Coronary artery (tissue), 2 donors: Measurements from ENCODE around the gene PHOSPHO2.

ENCODE experiments used
- DNase-seq: peaks from one replicate; pipeline ENCODE4 v3.0.0-alpha.2; 2017; ENCODE audit warnings: low spot score
- H3K27ac ChIP-seq, 2 donors: fragments of 200-600 bp; sonication (generic); one replicate each; pipeline ENCODE4 v1.5.1; 2016 to 2019
- H3K4me3 ChIP-seq: fragments of 200-600 bp; sonication (generic); 2 replicates; pipeline ENCODE4 v1.5.1; 2016; ENCODE audit warnings: mild to moderate bottlenecking, moderate library complexity
- CTCF ChIP-seq: fragments of 200-600 bp; sonication (generic); IDR thresholded peaks from one replicate; pipeline ENCODE4 v1.5.1; 2019; ENCODE audit warnings: antibody characterized with exemption

PHOSPHO2 gene

GRCh38 chr2:169709981-169710380 is 15.7 kb downstream of the PHOSPHO2 start:
- TF ChIP-seq CTCF: no peak
- no peak for DNase-seq
- H3K27ac ChIP-seq: no peak overlapping the region
- no peak overlapping the region for H3K4me3 ChIP-seq

GRCh38 chr2:169711751-169712509 is 17.7 kb downstream of the PHOSPHO2 start:
- DNase-seq: no peak
- Histone ChIP-seq H3K4me3 (no peak overlapping the region), H3K27ac (no peak overlapping the region)
- no peak for TF ChIP-seq CTCF

DNA sequence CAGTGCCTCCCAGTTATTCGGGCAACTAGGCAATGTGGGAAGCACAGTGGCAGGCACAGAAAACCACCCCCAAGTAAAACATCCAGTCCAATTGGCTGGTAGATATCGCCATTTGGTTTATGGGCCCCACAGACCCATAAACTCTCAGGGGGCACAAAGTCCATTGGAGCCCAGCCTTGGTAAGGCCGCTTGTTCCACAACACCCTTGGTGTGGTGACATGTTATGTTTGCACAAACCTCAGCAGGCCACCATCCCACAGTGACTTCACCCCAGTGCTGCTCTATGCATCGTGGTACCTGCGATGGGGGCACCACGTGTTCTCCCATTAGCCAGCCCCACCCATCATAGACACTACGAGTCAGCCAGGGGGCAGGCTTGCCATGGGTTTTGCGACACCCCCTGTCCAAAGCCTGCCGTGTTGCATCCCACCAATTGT is 18.5 kb downstream of the PHOSPHO2 start:
- H3K27ac ChIP-seq: no peak overlapping the region
- no peak for DNase-seq
- H3K4me3 ChIP-seq: no peak overlapping the region
- no peak for TF ChIP-seq CTCF

DNA sequence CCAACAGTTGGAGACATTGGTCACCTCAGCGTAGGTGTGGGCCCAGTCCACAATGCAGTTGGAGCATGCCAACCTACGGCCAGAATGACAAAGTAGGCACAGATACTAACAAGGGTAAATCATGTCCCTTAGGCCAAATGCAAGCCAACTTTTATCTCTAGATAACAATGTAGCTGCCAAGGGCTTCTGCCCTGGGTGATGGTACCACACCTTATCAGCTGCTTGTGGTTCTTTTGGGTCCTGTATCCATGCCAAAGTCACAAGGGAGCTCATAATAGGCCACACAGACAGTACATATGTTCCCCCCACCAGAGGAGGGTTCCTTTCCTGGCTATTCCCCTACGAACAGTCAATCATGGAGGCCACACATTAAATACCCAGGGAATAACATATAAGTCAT is 19.1 kb downstream of the PHOSPHO2 start:
- no peak for TF ChIP-seq CTCF
- H3K4me3 ChIP-seq: no peak overlapping the region
- H3K27ac ChIP-seq: no peak overlapping the region
- DNase-seq: no peak

DNA sequence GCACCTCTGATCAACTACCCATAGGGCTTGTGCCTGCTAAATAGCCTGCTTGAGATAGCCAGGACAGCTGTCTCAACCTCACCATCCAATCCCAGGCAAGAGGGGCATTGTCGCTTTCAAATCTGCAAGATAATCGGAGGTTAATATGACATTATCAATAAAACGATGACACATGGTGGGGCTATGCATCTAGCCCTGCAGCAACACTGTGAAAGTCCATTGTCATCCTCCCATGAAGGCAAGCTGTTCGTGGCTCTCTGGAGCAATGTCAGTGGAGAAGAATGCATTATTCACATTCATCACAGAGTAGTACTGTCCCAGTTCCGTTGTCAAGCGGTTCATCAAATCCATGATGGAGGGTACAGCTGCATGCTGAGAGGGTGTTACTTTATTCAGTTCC is 20.4 kb downstream of the PHOSPHO2 start:
- Histone ChIP-seq H3K27ac (no peak overlapping the region), H3K4me3 (no peak overlapping the region)
- DNase-seq: no peak
- no peak for TF ChIP-seq CTCF

GRCh38 chr2:169715379-169716237 is 21.3 kb downstream of the PHOSPHO2 start:
- peak overlapping the region; percentile 51 for H3K4me3 ChIP-seq
- no peak overlapping the region for H3K27ac ChIP-seq
- TF ChIP-seq CTCF: no peak
- DNase-seq: no peak
